NB4 (cell line): ENCODE results near the gene DIDO1.

ENCODE experiments used
- CTCF ChIP-seq: IDR thresholded peaks from one replicate; pipeline ENCODE4 v1.5.1; 2012; ENCODE audit warnings: low read depth, low read length
- MYC ChIP-seq: IDR thresholded peaks from 2 replicates; pipeline ENCODE4 v1.6.1; 2011; ENCODE audit warnings: low read depth, low read length
- POLR2A ChIP-seq: IDR thresholded peaks from 2 replicates; pipeline ENCODE4 v1.6.1; 2011; ENCODE audit warnings: mild to moderate bottlenecking; ENCODE audit not compliant: insufficient read length; ENCODE audit errors: extremely low read depth

GRCh38 chr20:62949962-62950361 is 23.7 kb upstream of the DIDO1 start:
- TF ChIP-seq CTCF (no peak), POLR2A (no peak), MYC (no peak)
